Measurements from ENCODE around the gene C5orf47. TPM values are rescaled to one million over a fixed set of nuclear protein-coding genes. Genes with fewer than 3 reads are reported as not detected.

C5orf47 gene, protein sequence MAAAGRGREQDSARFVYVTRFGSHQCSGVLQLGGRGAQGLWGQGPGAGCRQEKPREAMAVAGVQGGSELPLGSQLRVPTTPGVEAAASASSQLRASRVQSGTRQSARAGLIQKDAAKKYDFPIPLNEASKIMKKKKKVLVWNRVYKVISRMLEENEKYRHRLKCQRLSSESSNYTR
- not detected in 2 replicates for total RNA-seq

DNA sequence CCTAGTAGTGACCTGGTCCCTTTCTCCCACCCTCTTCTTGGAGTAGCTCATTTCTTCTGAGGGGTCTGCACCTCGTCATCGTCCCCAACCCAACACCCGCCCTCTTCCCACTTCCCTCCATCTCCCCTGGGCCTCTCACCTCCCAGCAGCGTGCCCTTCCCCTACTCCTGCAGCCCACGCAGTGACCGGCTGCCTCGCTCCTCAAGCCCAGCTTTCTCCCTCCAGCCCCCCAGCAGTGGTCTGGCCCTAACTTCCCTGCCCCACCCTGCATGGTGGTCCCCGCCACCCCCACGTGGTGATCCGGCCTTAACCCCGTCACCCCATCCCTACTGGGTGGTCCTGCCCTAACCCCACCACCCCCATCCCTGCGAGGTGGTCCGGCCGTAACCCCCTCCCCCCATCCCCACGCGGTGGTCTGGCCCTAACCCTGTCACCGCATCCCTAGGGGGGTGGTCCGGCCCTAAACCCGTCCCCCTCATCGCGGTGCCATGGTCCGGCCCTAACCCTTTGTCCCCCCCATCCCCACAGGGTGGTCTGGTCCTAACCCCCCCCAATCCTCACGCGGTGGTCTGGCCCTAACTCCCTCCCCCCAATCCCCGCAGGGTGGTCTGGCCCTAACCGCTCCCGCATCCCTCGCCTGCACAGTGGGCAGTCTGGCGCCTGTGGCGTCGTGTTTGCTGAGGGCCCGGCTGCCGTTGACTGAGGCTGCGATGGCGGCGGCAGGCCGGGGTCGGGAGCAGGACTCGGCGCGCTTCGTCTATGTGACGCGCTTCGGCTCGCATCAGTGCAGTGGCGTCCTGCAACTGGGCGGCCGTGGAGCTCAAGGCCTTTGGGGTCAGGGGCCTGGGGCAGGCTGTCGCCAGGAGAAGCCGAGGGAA lies at the start of gene C5orf47:
C5orf47 (plus strand) TSS at position 617 of the 878 bp plus-strand sequence; CDS start at position 711, 94 bp downstream.
- intact Hi-C loops (cut with micrococcal nuclease), result no loop called here

DNA sequence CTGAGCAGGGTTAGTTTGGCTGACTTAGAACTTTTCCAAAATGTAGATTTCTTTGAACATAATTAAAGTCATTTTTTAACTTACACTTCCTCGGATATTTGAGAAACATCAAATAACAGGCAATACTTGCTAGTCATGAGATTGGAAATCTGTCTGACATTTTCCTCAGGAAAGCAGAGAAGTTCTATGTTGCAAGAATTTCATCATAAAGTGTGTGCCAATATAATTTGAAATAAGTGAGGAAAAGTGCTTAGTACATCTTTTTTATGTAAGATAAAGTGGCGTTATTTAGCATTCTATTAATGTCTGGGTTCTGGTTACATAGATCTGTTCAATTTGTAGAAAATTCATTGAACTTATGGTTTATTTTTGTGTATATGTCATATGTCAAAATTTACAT lies 48.7 kb upstream of the C5orf47 start:
- intact Hi-C loops (cut with micrococcal nuclease), result no loop called here

DNA sequence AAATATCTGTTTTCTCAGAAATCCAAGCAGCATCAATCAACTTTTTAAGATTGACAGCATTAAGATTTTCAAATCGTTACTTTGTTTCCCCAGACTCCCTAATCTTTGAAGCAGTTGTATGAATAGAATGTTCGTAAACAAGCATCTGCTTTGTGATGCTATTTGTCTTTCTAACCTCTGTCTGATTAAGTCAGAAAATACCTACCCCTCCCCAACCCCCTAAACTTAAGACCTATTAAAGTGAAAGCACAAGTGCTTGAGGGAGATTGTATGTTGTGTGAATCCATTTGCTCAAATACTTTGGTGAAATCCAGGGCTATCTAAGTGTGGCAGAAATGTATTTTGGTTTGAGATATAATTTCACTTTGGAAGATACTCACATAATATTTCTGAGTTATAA lies 47.9 kb upstream of the C5orf47 start:
- intact Hi-C loops (cut with micrococcal nuclease), result no loop called here

DNA sequence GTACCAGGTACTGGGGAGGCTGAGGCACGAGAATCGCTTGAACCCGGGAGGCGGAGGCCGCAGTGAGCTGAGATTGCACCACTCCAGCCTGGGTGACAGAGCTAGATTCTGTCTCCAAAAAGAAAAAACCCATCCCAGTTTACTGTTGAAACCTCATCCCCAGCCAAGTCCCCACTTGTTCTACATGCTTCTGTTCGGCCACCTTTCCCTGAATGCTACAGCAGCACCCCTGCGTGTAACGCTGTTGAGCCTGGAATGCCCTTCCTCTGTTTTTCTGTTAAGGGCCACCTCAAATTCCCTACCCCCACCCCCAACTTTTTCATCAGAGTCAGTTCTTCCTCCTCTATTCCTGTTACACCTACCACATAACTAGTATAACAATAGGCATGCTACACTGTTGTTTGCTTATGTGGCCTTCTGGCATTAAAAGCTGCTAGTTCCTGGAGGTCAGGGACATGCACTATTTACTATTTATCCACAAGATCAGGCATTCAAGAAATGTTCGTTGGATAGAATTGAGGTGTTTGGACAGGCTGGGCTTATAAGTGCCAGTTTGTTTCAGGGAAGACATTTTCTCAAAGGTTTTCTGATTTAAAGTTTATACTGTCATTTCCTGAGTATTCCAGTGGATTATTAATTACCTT lies 47.1 kb upstream of the C5orf47 start:
- intact Hi-C loops (cut with micrococcal nuclease), result no loop called here

DNA sequence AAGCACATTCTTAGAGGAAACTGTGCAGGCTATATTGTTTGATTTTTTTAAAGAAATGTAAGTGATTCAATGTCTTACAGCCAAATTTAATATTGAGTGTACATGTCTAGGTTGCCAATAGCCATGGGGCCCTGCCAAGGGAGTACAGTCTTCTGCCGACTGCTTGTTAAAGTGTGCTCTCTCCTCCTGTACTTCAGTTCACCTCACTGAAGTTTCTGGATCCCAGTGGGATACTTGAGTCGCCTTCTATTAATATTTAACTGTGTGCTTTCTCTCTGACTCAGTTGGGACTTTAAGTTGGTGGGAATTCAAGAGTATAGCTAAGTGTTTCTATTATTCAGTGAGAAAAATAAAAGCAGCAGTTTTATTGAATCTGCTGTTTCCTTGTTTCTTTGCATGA lies 44.5 kb upstream of the C5orf47 start:
- intact Hi-C loops (cut with micrococcal nuclease), result no loop called here

DNA sequence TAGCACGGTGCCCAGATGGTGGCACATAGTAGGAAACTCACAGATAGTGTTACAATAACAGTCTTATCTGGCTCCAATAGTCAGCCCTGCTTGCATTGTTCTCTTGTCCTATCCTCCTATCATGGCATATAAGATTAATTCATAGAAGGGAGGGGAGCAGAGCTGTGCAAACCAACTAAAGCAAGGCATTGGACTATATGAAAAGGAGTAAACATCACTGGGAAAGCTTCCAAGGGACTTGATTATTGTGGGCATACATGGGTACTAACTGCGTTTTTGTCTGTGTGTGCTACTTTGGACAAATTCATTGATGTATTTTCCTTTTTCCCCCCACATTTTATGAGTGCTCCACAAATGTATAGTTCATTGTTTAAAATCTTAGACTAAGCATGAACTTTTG lies 43.8 kb upstream of the C5orf47 start:
- intact Hi-C loops (cut with micrococcal nuclease), result no loop called here

DNA sequence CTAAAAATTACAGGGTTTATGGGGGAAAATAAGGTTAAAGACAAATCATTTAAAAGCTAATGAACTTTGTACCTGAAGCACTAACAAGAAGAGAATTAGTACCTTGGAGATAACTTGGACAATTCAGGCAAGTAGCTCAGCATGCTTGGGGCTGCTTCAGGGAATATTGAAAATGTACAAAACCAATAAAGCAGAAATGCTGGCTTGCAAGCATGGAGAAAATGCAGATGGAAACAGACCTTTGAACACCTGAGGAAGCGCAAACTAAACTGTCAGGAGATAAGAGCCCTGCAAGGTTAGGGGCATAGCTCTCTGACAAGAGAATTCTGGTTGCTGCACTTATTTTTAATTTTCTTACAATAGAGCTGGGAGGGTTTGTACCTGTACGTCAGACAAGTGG lies 42.6 kb upstream of the C5orf47 start:
- intact Hi-C loops (cut with micrococcal nuclease), result no loop called here

DNA sequence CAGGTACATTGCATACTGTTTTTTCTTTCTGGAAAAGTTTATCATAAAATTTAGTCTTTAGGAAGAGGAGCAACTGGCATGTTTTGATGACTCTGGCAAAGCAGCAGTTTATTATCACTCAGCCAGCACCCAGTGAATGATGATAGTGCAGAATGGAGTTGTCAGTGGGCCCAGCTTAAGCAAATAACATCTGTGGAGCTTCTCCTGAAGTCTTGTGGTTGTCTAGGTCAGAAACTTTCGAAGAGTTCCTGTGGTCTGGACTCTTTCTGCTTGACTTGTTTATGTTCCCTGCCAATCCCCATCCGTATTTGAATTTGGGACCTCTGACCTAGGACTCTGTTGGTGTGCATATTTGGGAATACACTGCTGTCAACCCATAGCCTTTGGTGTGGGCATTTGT lies 38.1 kb upstream of the C5orf47 start:
- intact Hi-C loops (cut with micrococcal nuclease), result no loop called here

DNA sequence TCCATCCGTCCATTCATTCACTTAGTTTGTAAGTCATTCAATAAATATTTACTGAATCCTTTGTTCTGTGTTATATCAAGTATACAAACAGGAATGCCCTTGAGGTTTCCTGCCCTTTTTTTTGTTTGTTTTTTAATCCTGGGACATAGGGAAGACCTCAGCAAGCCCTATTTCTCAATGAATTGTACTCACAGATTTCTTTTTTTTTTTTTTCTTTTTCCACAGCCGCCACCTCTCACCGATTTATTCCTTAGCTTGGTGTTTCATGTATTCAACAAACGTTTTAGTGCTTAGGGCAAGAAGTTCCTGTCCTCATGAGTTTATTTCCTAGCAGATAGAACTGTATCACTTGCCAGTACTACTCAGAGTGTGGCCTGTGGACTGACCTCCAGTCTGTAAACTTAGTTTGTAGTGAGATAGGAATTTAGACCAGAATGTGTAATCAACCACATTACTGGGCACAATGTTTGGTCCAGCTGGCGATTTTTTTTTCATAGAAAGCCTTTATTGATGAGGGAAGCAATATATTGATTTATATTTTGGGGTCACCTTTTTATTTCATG lies 35.4 kb upstream of the C5orf47 start:
- intact Hi-C loops (cut with micrococcal nuclease), result no loop called here

DNA sequence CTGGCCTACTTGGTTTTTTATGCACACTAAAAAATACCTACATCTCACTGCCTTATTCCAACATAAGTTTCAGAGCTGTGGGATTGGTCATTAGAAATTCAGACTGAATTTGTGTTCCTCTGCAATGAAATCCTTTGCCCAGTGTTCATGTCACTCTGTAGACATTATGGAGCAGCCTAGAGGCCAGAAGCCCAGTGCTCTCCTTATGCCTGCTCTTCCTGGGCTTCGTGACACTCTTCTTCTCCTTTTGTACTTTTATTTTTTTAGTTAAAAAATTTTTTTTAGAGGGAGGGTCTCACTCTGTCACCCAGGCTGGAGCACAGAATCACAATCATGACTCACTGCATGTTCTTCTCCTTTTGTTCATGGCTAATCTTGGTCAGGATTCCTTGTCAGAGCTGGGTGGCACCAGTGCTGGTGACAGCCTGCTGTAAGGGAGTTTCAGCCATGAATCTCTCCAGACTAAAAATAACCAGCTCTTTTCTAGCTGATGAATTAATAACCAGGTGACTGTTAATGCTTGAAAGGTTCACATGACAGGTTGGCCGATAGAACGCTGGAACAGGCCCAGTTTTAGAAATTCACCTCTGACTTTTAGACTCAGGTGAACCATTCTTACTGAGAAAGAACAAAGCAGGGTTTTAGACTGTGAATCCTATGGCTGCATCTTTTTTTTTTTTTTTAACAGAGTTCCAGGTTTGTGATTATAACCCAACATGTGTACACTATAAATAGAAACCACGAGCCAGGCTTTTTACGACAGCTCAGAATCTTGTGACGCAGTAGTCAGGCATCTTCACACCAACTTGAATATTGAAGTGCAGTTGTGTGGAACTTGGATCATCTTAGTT lies 34.1 kb upstream of the C5orf47 start:
- intact Hi-C loops (cut with micrococcal nuclease), result no loop called here

DNA sequence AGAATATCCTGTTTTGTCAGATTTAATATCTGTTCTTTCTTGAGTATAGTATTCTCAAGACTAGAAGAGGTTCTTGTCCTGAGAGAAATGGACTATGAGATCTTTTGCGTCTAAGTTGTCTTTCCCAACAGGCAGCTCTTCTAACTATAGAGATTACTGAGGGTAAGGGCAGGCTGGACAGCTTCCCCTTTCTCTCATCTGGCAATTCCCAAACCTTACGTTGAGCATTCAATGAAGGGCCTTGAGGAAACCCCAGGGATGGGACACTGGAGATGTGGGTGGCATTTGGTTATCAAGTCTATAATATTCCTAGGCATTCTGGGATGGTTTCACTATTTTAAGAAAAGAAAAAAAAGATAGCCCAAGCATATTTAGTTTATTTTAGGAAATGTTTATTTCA lies 28.0 kb upstream of the C5orf47 start:
- intact Hi-C loops (cut with micrococcal nuclease), result no loop called here

DNA sequence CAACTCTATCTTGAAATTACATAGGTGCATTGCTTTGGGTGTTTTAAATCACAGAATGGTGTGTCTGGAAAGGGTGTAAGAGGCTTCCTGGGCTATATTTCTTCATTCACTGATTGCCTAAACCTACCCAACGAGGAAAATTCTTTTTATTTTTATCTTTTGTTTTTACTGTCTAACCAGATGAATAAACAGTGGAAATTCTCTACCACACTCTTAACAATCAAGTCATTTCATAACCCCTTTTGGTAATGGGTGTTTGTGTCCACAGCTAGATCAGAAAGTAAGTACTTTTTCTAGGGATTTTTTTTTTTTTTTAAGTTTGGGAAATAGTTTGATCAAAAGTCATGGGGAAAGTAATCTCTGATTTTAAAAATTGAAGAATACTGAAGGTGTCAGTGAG lies 27.6 kb upstream of the C5orf47 start:
- intact Hi-C loops (cut with micrococcal nuclease), result no loop called here

DNA sequence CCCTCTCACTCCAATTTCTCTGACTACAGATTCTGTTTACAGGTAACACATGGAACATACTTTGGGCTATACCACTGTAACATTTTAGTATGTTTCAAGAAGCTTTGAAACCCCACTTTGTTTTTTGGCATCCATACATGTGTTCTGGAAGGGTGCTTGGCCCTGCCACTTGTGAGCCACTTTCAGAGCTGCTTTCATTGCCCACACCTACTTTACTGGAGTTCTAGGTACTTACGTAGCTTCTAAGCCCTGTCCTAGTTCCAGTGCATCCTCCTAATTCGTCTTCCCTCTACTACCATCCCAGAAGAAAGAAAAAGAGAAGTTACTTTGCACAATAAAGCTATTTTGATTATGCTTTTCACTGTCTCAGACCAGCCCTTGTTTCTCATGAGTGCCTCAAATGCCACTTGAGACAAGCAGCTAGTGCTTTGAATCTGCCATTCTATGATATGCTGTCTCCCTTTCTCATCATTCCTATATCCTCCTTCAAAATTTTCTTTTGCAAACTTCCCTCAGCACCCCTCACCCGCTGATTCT lies 26.5 kb upstream of the C5orf47 start:
- intact Hi-C loops (cut with micrococcal nuclease), result no loop called here

DNA sequence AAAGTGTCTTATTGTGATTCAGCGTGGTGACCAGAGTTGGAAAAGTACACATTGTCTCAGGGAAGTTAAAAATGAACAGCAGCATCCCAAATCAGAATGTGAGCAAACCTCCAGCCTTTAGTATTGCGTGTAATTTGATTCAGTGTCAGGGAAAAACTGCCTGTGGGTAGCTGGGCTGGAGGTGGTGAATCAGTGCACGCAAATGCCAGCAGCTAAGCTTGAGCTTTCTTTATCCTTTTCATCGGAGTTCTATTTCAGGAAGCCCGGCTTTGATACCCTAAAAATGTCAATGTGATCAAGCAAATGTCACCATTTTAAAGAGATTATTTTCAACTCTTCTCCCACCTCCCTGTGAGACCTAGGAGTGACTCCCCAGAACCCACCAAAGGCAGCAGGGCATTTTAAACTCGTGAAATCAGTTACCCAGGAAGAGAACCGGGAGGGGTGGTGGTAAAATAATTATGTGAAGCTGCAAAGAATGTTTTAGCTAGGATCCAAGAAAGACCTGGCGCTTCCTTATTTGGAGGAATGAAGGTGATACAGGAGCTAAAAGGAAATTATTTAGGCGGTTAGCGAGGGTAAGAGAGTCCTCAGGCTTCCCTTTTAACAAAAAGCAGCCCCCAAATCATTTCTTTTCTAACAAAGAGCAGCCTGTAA lies 25.7 kb upstream of the C5orf47 start:
- intact Hi-C loops (cut with micrococcal nuclease), result no loop called here

DNA sequence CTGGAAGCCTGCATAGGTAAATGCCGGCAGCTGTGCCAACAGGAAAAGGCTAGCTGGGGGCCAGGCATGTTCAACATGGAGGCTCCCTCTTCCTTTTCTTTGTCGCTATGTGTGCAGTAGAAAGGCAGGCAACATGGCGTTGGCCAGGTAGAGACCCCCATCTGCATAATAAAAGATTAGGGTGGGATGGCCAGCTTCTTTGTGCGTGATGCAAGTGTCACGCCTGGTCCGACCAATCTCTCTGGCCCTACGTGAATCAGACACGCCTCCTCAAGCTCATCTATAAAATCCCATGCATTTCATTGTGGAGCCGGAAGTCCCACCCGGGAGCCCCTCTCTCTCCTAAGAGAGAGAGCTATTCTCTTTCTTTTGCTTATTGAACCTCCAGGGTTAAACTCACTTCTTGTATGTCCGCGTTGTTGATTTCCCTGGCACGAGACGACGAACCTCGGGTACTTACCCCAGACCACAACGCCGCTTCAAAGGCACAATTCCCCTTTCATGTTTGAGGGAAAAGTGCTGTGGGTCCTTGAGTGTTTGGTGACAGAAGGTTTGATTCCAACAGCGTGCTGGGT lies 25.0 kb upstream of the C5orf47 start:
- intact Hi-C loops (cut with micrococcal nuclease), result no loop called here

DNA sequence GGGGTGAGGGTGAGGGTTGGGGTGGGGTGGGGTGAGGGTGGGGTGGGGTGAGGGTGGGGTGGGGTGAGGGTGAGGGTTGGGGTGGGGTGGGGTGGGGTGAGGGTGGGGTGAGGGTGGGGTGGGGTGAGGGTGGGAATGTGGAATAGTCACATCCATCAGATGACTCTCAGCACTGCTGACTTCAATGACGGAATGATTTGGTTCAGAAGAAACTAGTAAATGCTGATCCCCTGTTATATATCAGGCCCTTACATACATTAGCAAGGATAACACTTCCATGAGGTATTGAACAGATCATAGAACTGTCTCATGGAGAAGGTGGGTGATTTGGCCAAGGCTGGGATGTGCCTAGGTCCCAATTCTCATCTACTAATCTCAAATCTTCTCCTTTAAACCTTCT lies 24.5 kb upstream of the C5orf47 start:
- intact Hi-C loops (cut with micrococcal nuclease), result no loop called here

DNA sequence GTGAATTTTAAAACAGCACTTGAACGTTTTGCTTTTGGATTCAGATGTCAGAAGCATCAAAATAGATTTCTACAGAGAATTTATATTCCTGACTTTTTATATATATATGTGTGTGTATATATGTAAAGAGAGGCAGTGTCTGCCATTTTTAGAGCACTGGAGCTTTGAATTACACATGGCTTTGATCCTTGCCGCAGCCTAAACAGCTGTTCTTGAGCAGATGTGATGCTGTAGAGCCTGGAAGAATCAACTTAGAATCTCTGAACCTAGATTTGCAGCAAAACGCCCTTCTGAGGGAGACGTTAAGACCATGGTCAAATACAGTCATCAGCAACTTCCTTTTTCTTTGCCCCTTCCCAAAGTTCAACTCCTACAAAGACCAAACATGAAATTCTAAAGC lies 21.7 kb upstream of the C5orf47 start:
- intact Hi-C loops (cut with micrococcal nuclease), result no loop called here

DNA sequence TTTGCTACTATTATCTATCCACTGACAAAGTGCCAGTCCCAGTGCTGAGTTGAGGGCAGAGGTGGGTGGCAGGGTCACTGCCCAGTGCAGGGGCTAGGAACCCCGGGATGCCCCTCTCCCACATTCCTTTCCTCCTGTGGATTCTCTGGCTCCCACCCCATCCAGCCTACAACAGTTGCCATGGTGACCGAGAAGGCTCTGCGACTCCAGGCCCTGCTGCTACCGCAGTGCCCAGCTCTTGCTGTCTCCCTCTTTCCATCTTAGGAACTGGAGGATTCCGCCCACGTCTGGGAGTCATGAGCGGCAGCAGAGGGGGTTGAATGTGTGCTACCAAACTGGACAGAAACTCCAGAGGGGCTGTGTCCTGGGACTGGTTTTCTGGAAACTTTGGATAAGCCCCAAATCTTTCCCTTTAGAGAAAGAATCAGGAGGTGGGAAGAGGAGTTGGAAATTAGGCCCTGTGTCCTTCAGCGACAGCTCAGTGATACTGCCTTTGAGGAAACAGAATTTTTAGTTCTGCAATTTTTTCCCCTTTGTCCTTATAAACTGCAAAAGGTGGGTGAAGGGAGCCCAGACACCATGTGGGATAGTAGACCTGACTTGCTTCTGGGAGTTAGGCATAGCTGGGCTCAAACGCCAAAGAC lies 20.7 kb upstream of the C5orf47 start:
- intact Hi-C loops (cut with micrococcal nuclease), result no loop called here

DNA sequence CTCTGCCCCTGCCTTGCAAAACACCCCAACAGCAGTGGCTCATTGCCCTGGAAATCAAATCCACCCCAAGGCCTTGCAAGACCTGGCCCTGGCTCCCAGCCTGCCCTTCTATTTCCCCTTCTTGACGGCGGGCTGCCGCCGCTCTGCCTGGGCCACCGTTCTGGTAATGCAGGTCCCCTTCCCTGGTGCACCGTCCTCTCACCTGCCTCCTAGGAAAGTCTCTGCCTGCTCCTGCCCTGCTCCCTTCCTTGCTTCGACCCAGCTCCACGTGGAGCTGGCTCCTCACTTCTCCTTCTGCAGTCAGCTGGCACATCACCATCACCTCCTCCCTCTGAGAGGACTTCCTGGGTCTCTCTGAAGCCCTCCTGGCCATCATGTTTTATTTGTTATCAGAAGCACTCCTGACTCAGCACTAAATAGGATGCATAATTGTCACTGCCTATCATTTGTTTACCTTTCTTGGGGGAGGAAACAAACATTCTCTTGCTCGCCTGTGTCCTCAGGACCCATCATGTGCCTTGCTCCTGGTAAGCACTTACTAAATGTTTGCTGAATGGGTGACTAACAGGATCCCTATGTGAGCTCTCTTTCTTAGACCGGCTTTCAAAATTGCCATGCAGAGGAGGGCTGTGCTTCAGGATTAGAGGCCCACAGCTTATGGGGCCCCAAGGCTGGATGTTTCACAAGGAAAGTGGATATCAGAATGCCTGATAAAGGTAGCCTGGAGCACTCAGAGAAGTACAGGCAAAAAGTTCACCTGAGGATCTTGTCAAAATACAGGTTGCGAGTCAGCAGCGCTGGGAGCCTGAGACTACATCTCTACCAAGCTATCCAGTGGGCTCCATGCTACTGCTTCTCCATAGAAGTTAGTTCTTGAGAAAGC lies 19.6 kb upstream of the C5orf47 start:
- intact Hi-C loops (cut with micrococcal nuclease), result no loop called here

Data from T-helper 2 cell treated with Interferon-gamma antibody and Interleukin-4, amounts not matched to agents 100 ng/mL and 5 ng/mL, for 36 hours (primary cell).